ENCODE data around the gene ABL2.

DNA sequence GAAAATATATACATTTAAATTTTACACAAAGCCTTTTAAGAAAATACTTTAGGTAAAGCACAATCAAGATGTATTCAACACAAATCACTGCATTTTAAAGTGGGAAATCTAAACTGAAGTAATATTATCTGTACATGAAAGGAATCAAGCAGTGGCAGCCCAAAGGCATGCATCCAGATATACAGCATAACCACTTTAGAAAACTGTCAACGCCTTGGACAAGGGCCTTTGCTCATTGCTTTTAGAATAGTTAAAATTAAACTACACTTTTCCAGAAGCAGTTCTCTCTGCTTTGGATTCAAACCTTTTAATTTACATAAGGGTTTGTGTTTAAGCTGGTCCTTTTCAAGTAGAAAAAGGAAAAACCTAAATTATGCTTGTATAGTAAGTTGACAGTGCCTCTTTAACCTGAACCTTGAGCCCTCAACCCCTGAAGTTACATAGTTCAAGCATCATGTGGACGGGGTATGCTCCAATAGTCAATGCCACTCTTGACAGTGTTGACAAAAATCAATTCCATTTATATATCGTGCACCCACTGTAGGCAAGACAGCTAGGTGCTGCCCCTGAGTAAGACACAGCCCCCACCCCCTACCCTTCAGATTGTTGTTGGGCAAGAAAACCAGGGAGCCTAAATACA lies 124.7 kb downstream of the ABL2 start:
- TF ChIP-seq, protein P1, sequence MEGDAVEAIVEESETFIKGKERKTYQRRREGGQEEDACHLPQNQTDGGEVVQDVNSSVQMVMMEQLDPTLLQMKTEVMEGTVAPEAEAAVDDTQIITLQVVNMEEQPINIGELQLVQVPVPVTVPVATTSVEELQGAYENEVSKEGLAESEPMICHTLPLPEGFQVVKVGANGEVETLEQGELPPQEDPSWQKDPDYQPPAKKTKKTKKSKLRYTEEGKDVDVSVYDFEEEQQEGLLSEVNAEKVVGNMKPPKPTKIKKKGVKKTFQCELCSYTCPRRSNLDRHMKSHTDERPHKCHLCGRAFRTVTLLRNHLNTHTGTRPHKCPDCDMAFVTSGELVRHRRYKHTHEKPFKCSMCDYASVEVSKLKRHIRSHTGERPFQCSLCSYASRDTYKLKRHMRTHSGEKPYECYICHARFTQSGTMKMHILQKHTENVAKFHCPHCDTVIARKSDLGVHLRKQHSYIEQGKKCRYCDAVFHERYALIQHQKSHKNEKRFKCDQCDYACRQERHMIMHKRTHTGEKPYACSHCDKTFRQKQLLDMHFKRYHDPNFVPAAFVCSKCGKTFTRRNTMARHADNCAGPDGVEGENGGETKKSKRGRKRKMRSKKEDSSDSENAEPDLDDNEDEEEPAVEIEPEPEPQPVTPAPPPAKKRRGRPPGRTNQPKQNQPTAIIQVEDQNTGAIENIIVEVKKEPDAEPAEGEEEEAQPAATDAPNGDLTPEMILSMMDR (IDR thresholded peaks at IDR 0.05) = no peak
- no peak for TF ChIP-seq POLR2AphosphoS5 (IDR thresholded peaks at IDR 0.05; ENCODE audit: low read depth, low read length)
- TF ChIP-seq, protein P2, sequence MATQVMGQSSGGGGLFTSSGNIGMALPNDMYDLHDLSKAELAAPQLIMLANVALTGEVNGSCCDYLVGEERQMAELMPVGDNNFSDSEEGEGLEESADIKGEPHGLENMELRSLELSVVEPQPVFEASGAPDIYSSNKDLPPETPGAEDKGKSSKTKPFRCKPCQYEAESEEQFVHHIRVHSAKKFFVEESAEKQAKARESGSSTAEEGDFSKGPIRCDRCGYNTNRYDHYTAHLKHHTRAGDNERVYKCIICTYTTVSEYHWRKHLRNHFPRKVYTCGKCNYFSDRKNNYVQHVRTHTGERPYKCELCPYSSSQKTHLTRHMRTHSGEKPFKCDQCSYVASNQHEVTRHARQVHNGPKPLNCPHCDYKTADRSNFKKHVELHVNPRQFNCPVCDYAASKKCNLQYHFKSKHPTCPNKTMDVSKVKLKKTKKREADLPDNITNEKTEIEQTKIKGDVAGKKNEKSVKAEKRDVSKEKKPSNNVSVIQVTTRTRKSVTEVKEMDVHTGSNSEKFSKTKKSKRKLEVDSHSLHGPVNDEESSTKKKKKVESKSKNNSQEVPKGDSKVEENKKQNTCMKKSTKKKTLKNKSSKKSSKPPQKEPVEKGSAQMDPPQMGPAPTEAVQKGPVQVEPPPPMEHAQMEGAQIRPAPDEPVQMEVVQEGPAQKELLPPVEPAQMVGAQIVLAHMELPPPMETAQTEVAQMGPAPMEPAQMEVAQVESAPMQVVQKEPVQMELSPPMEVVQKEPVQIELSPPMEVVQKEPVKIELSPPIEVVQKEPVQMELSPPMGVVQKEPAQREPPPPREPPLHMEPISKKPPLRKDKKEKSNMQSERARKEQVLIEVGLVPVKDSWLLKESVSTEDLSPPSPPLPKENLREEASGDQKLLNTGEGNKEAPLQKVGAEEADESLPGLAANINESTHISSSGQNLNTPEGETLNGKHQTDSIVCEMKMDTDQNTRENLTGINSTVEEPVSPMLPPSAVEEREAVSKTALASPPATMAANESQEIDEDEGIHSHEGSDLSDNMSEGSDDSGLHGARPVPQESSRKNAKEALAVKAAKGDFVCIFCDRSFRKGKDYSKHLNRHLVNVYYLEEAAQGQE (IDR thresholded peaks at IDR 0.05; ENCODE audit: insufficient read depth in 1 of 2, low read depth in 2 of 2, low read length in 1 of 2) = no peak
- TF ChIP-seq TCF7L2 (IDR thresholded peaks at IDR 0.05; ENCODE audit: low read depth, low read length) = no peak
- TF ChIP-seq SIN3A (IDR thresholded peaks at IDR 0.05; ENCODE audit: borderline replicate concordance, insufficient read depth, low read depth, low read length) = no peak

Measured in Panc1 (cell line).